PFSK-1 (cell line): ENCODE measurements around the gene ELL.

Experiments
- FOXP2 ChIP-seq: optimal IDR thresholded peaks from 2 replicates; pipeline ENCODE3; 2011; ENCODE audit warnings: borderline replicate concordance, control low read depth, inconsistent platforms; ENCODE audit not compliant: insufficient read depth; ENCODE audit errors: extremely low read length, extremely low read depth
- POLR2AphosphoS5 ChIP-seq: IDR thresholded peaks from 2 replicates; pipeline ENCODE4 v1.6.1; 2012; ENCODE audit warnings: low read depth, mild to moderate bottlenecking, control low read depth, low read length, moderate library complexity
- SIN3A ChIP-seq: IDR thresholded peaks from 2 replicates; pipeline ENCODE4 v1.6.1; 2012; ENCODE audit warnings: mild to moderate bottlenecking, low read length, moderate library complexity, borderline replicate concordance; ENCODE audit not compliant: insufficient read depth
- TAF1 ChIP-seq: IDR thresholded peaks from 2 replicates; pipeline ENCODE4 v1.6.1; 2012; ENCODE audit warnings: low read length, control low read depth, borderline replicate concordance; ENCODE audit not compliant: insufficient read depth
- TF ChIP-seq, protein P1 (sequence below), 2 experiments: IDR thresholded peaks; 2 replicates each; pipeline versions ENCODE4 v1.6.1 to v1.8.0; 2011 to 2012; ENCODE audit warnings: low read depth in 2 of 2, low read length in 2 of 2, control low read depth in 1 of 2, inconsistent platforms in 1 of 2, mild to moderate bottlenecking in 1 of 2, moderate library complexity in 1 of 2; ENCODE audit not compliant: insufficient read depth in 1 of 2

DNA sequence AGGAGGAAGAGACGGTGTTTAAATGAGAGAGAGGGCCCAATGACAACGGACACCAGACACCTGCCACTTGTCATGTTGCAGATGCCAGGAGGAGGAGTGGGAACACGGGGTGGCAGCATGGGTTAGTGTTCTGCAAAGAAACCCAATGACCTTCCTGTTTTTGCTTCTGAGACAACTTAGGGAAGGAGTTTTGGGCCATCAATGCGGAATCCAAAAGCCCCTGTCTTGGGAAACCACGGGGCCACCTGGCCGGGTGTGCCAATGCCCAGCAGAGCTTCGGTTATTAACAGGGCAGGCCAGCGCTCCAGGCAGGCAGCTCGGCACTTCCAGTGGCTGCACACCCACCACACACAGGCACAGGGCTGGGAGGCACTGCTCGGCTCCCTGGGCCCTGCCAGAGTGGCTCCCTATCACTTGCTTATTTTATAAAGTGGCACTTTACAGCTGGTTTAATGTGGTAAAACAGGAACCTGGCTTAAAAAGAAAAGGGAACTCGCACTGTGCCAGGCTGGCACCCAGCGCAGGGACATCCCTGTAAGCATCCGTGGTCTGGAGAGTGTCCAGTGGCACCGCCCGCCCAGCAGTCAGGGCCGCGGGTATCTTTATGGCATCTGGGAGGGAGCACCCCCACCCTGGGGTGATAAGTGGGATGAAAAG is 19.1 kb downstream of the ELL start:
- TF ChIP-seq SIN3A = no peak
- no peak for TF ChIP-seq POLR2AphosphoS5
- no peak for TF ChIP-seq TAF1
- TF ChIP-seq, protein P1, sequence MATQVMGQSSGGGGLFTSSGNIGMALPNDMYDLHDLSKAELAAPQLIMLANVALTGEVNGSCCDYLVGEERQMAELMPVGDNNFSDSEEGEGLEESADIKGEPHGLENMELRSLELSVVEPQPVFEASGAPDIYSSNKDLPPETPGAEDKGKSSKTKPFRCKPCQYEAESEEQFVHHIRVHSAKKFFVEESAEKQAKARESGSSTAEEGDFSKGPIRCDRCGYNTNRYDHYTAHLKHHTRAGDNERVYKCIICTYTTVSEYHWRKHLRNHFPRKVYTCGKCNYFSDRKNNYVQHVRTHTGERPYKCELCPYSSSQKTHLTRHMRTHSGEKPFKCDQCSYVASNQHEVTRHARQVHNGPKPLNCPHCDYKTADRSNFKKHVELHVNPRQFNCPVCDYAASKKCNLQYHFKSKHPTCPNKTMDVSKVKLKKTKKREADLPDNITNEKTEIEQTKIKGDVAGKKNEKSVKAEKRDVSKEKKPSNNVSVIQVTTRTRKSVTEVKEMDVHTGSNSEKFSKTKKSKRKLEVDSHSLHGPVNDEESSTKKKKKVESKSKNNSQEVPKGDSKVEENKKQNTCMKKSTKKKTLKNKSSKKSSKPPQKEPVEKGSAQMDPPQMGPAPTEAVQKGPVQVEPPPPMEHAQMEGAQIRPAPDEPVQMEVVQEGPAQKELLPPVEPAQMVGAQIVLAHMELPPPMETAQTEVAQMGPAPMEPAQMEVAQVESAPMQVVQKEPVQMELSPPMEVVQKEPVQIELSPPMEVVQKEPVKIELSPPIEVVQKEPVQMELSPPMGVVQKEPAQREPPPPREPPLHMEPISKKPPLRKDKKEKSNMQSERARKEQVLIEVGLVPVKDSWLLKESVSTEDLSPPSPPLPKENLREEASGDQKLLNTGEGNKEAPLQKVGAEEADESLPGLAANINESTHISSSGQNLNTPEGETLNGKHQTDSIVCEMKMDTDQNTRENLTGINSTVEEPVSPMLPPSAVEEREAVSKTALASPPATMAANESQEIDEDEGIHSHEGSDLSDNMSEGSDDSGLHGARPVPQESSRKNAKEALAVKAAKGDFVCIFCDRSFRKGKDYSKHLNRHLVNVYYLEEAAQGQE (IDR thresholded peaks at IDR 0.05; ENCODE audit: insufficient read depth in 1 of 2, low read depth in 2 of 2, low read length in 2 of 2) = no peak
- TF ChIP-seq FOXP2 = no peak
